Stimulated activated CD8-positive, alpha-beta memory T cell treated with anti-CD3 and anti-CD28 coated beads, Interleukin-12 subunit alpha, Interleukin-12 subunit beta, amount 100 ng/mL, for 24 hours (primary cell): ENCODE data around the gene STARD13.
"Not testable (repeated sequence)": the region's sequence is repeated elsewhere in the genome, so short reads cannot be mapped to it uniquely, and the experiment has no call there.

Experiments
- DNase-seq: peaks from one replicate; pipeline ENCODE4 v3.0.0-alpha.2; 2020; ENCODE audit errors: extremely low read depth

The STARD13 gene

GRCh38 chr13:33176526-33176925 lies 109.0 kb downstream of the STARD13 start:
- DNase-seq: no peak

GRCh38 chr13:33175991-33176390 lies 109.6 kb downstream of the STARD13 start:
- DNase-seq: no peak

GRCh38 chr13:33174931-33175330 lies 110.6 kb downstream of the STARD13 start:
- DNase-seq: no peak

- DNase-seq: no peak
These were observed 111.1 kb downstream of the STARD13 start for GRCh38 chr13:33174491-33174890.

GRCh38 chr13:33172911-33173310 lies 112.6 kb downstream of the STARD13 start:
- DNase-seq: no peak

GRCh38 chr13:33172400-33172799 lies 113.2 kb downstream of the STARD13 start:
- no peak for DNase-seq

- no peak for DNase-seq
These were observed 116.1 kb downstream of the STARD13 start for GRCh38 chr13:33169273-33169980.

- no peak for DNase-seq
These were observed 117.1 kb downstream of the STARD13 start for GRCh38 chr13:33168321-33168960.

- no peak for DNase-seq
These were observed 118.1 kb downstream of the STARD13 start for GRCh38 chr13:33167491-33167890.

GRCh38 chr13:33165787-33166186 lies 119.8 kb downstream of the STARD13 start:
- no peak for DNase-seq

GRCh38 chr13:33164331-33164730 lies 121.2 kb downstream of the STARD13 start:
- no peak for DNase-seq

- not testable (repeated sequence) for DNase-seq
These were observed 122.8 kb downstream of the STARD13 start for GRCh38 chr13:33162725-33163124.

GRCh38 chr13:33158816-33159215 lies 126.7 kb downstream of the STARD13 start:
- no peak for DNase-seq

GRCh38 chr13:33158271-33158670 lies 127.3 kb downstream of the STARD13 start:
- no peak for DNase-seq

GRCh38 chr13:33154911-33155310 lies 130.6 kb downstream of the STARD13 start:
- no peak for DNase-seq

- no peak for DNase-seq
These were observed 131.8 kb downstream of the STARD13 start for GRCh38 chr13:33153421-33154404.

- no peak for DNase-seq
These were observed 133.2 kb downstream of the STARD13 start for GRCh38 chr13:33152389-33152788.

- no peak for DNase-seq
These were observed 134.9 kb downstream of the STARD13 start for GRCh38 chr13:33150662-33151061.

GRCh38 chr13:33150126-33150525 lies 135.4 kb downstream of the STARD13 start:
- no peak for DNase-seq

GRCh38 chr13:33147832-33148231 lies 137.7 kb downstream of the STARD13 start:
- DNase-seq: no peak

GRCh38 chr13:33146843-33147611 lies 138.5 kb downstream of the STARD13 start:
- no peak for DNase-seq

GRCh38 chr13:33145667-33146066 lies 139.9 kb downstream of the STARD13 start:
- DNase-seq: no peak
